ENCODE data around the gene BCL2L12. TPM values are rescaled to one million over a fixed set of nuclear protein-coding genes. Genes with fewer than 3 reads are reported as not detected.
"Not testable (repeated sequence)": the region's sequence is repeated elsewhere in the genome, so short reads cannot be mapped to it uniquely, and the experiment has no call there.

The BCL2L12 gene
- total RNA-seq, 4 donors from 2014 or later, result 3.6 to 9.2 (median 5.9) TPM

DNA sequence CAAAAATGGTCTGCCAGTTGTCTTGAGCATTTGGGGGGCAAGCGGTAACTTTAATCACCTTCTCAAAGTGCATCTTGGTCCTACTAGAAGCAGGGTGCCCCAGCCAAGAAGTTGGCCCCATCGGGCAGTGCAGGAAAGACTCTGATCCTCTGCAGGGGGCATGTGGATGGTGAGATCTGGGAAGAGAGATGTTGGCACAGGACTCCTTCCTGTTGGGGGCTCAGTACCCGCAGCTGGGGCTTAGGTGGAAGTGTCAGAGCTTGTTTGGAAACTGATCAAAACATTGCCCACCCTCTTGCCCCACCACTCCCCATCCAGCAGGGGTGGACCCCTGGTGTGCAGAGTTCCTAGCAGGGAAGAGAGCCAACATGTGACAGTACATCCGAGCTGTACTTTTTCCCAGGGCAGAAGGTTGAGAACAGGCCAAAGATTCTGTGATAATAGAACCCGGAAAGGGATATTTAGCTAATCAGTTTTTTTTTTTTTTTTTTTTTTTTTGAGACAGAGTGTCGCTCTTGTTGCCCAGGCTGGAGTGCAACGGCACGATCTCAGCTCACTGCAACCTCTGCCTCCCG lies 34.6 kb upstream of the BCL2L12 start:
- ATAC-seq (ENCODE audit: low FRiP score), result no peak
- DNase-seq (ENCODE audit: low spot score), result no peak
- TF ChIP-seq, protein P1, sequence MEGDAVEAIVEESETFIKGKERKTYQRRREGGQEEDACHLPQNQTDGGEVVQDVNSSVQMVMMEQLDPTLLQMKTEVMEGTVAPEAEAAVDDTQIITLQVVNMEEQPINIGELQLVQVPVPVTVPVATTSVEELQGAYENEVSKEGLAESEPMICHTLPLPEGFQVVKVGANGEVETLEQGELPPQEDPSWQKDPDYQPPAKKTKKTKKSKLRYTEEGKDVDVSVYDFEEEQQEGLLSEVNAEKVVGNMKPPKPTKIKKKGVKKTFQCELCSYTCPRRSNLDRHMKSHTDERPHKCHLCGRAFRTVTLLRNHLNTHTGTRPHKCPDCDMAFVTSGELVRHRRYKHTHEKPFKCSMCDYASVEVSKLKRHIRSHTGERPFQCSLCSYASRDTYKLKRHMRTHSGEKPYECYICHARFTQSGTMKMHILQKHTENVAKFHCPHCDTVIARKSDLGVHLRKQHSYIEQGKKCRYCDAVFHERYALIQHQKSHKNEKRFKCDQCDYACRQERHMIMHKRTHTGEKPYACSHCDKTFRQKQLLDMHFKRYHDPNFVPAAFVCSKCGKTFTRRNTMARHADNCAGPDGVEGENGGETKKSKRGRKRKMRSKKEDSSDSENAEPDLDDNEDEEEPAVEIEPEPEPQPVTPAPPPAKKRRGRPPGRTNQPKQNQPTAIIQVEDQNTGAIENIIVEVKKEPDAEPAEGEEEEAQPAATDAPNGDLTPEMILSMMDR (IDR thresholded peaks at IDR 0.05), result no peak

GRCh38 chr19:49631610-49632192 lies 34.0 kb upstream of the BCL2L12 start:
- ATAC-seq (ENCODE audit: low FRiP score), result no peak
- TF ChIP-seq, protein P1 (IDR thresholded peaks at IDR 0.05), result no peak
- no peak for DNase-seq (ENCODE audit: low spot score)

- DNase-seq (ENCODE audit: low spot score) (no peak), ATAC-seq (ENCODE audit: low FRiP score) (no peak)
- TF ChIP-seq, protein P1 (IDR thresholded peaks at IDR 0.05), result no peak
Observed at GRCh38 chr19:49632576-49632975, 33.2 kb upstream of the BCL2L12 start.

GRCh38 chr19:49633273-49633672 lies 32.5 kb upstream of the BCL2L12 start:
- not testable (repeated sequence) for DNase-seq (ENCODE audit: low spot score); ATAC-seq (ENCODE audit: low FRiP score)

GRCh38 chr19:49635530-49636232 lies 30.1 kb upstream of the BCL2L12 start:
- TF ChIP-seq, protein P1 (IDR thresholded peaks at IDR 0.05), result no peak
- DNase-seq (ENCODE audit: low spot score) (no peak), ATAC-seq (ENCODE audit: low FRiP score) (no peak)

DNA sequence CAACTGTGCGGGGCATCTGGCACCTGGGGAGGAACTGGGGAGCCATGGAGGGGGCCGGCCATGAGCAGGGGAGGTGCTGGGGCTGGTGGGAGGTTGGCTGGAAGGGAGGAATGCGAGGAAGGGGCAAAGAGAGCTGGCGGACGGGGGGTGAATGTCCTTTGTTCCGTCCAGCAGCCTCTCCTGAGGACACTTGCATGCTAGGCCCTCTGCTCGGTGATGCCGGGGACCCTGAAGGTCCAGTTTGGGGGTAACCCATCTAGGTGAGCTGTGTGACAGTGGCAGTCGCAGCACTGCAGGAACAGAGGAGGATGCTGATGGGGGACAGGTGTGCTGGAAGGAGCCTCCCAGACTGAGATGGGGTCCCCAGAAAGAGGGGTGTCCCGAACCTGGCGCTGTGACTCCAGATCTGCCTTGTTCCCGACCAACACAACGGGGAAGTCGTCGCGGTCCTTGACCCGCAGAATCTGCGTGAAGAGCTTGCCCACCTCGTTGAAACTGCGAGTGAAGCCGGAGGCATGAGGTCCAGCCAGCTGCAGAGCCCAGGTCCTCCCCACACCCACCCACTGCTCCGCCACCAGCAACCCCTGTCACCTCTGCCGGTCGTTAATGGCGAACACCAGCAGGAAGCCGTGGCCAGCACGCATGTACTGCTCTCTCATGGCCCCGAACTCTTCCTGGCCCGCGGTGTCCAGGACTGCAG lies 29.4 kb upstream of the BCL2L12 start:
- no peak for DNase-seq (ENCODE audit: low spot score)
- TF ChIP-seq, protein P1 (IDR thresholded peaks at IDR 0.05), result no peak
- no peak for ATAC-seq (ENCODE audit: low FRiP score)
